A549 treated with AZD9567 at 1 μM for 4 hours (cell line): ENCODE measurements around the gene STK40. TPM values are rescaled to one million over a fixed set of nuclear protein-coding genes. Genes with fewer than 3 reads are reported as not detected.

Experiments
- total RNA-seq: library from RNA; stranded (reverse); fragments of 200-300 nt; extraction: Qiagen RNA extraction; gene quantifications from 5 replicates; pipeline ENCODE4 v1.2.3, GENCODE V29; 2022; ENCODE audit not compliant: insufficient read depth

The STK40 gene
- 9.8 to 11.0 TPM (median 10.4 TPM) in 5 replicates for total RNA-seq

GRCh38 chr1:36385410-36386264, at the start of gene STK40:
Gene STK40, minus strand, starts transcription at chr1:36385924. Its CDS starts 24,592 bp downstream, at chr1:36361332.

GRCh38 chr1:36397378-36398230, 11.9 kb upstream of the STK40 start, which contains the start of gene LSM10:
Gene LSM10, minus strand, starts transcription at chr1:36397908. Its CDS starts 3,779 bp downstream, at chr1:36394129.

GRCh38 chr1:36323636-36324352, 61.9 kb downstream of the STK40 start, which contains the start of gene EVA1B:
Gene EVA1B, minus strand, starts transcription at chr1:36323645. Its CDS starts 608 bp downstream, at chr1:36323037.

GRCh38 chr1:36306210-36306901, 79.4 kb downstream of the STK40 start, which contains the start of gene SH3D21:
Gene SH3D21, plus strand, starts transcription at chr1:36306368. Its CDS starts 53 bp downstream, at chr1:36306421.

Other genes starting within 250 kb of the STK40 start
- gene TRAPPC3, start 236.4 kb downstream of the STK40 start, total RNA-seq: 78.7 to 85.3 TPM (median 79.5 TPM) in 5 replicates
- gene MAP7D1, start 229.8 kb downstream of the STK40 start, total RNA-seq: 145 to 193 TPM (median 186 TPM) in 5 replicates
- gene THRAP3, start 161.5 kb downstream of the STK40 start, total RNA-seq: 66.5 to 82.2 TPM (median 70.8 TPM) in 5 replicates
- gene SH3D21, start 79.6 kb downstream of the STK40 start, total RNA-seq: 1.6 to 3.3 TPM (median 2.6 TPM) in 5 replicates
- gene EVA1B, start 62.3 kb downstream of the STK40 start, total RNA-seq: 4.7 to 23.5 TPM (median 19.8 TPM) in 5 replicates
- gene LSM10, start 12.0 kb upstream of the STK40 start, total RNA-seq: 36.1 to 44.9 TPM (median 43.5 TPM) in 5 replicates
- gene OSCP1, start 64.5 kb upstream of the STK40 start, total RNA-seq: 6.1 to 7.4 TPM (median 6.5 TPM) in 5 replicates
- gene MRPS15, start 78.5 kb upstream of the STK40 start, total RNA-seq: 49.3 to 83.5 TPM (median 79.0 TPM) in 5 replicates
- gene CSF3R, start 97.0 kb upstream of the STK40 start, total RNA-seq: not detected in 5 replicates